ENCODE data around the gene ATG2B.

- TF ChIP-seq CTCF (IDR thresholded peaks at IDR 0.05) (no peak), EZH2 (IDR thresholded peaks at IDR 0.05; ENCODE audit: borderline replicate concordance, insufficient read depth, low read depth, low read length, poor library complexity, severe bottlenecking) (no peak)
Observed at GRCh38 chr14:96409701-96410100, 46.6 kb upstream of the ATG2B start.
